NCI-H146 treated with DMSO at 0.1 percent for 48 hours (cell line): ENCODE measurements around the gene TYRP1.

Experiments
- DNase-seq: peaks from one replicate; lab custom pipeline; 2025; ENCODE audit not compliant: unreplicated experiment; lab: John Stamatoyannopoulos, UW

TYRP1 gene

GRCh38 chr9:12730927-12731326 lies 37.7 kb downstream of the TYRP1 start:
- no peak for DNase-seq

- DNase-seq = no peak
Measured at GRCh38 chr9:12732971-12733370, 39.8 kb downstream of the TYRP1 start.

DNA sequence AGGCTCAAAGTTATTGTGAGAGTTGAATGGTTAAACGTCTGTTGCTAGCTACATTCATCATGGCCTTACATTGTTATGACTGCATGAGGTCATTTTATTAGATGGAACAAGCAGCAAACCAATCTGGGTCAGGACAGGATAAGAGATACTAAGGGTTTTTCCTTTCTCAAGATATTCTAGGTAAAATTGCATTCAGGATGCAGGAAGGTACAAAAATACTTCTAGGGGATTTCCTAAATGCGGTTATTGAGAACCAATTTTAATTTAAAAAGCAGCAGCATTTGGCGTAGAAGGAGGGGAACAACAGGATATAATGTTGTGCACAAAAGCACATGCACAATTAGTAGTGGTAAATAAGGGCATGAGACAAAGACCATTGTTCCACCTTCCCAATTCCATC lies 42.5 kb downstream of the TYRP1 start:
- no peak for DNase-seq

GRCh38 chr9:12737871-12738270 lies 44.7 kb downstream of the TYRP1 start:
- DNase-seq = no peak

GRCh38 chr9:12739014-12739652 lies 45.9 kb downstream of the TYRP1 start:
- no peak for DNase-seq

DNA sequence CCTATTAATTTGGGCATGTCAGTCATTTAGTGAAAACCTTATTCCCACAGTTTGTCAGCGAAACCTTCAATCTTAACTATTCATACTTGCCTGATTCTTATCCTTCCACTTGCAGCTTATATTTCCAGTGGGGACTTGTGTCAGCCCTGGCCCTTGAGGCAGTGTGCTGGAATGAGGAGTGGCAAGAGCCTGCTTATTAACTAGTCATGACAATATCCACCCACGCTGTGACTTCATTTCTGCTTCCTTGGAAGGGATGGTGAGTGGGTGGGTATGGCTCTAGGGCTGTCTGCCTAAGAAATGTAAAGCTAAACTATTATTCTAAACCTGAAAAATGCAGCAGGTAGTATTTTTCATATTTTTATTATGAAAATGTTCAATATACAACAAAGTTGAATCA lies 47.7 kb downstream of the TYRP1 start:
- no peak for DNase-seq

DNA sequence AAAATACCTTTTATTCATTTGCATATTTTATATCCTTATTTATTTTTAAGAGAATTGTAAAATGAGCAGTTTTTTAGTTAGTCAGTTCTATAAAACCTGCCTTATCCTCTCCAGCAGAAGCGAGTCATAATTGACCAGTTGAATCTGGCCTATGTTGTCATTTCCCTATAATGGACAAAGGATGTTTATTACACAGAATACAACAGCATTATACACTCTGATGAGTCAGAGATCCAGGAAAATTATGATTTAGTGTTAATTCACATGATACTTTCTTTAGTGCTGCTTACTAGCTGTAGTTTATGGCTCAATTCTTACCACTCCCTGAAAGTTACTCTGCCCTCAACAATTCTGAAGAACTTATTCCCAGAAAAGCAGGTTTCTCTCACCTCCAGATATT lies 54.8 kb downstream of the TYRP1 start:
- no peak for DNase-seq

DNA sequence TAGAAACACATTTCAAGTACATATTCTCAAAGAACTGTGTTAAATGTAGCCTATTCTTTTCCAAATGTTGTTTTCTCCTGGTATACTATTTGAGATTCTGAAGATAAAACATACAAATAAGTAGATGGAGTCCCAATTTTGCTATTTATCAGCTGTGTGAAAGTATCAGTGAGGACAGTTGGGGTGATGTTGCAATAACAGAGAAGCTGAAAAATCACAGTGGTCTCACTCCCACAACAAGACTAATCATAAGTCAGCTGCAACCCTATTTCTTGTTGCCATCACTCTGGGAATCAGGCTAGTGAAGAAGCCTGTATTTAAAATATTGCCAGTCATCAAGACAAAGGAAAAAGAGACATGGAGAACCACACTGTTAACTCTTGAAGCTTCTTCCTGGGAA lies 55.8 kb downstream of the TYRP1 start:
- DNase-seq = no peak

DNA sequence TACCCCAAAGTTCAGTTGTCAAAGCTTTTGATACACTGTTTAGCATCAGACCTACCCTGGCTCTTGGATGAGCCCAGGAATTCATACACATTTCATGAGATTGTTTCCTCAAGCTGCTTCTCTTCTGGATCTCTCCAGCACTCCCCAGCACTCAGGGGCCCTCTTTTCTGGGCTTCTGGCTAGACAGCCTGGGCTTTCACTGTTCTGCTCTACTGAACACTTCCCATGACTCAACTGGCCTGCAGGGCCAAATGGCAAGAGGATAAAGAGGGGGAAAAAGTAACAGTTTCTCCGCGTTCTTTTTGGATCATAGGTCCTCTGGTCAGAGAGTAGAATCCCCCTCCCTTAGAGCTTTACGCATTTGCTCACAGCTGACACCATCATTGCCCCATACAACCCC lies 60.7 kb downstream of the TYRP1 start:
- DNase-seq = no peak

DNA sequence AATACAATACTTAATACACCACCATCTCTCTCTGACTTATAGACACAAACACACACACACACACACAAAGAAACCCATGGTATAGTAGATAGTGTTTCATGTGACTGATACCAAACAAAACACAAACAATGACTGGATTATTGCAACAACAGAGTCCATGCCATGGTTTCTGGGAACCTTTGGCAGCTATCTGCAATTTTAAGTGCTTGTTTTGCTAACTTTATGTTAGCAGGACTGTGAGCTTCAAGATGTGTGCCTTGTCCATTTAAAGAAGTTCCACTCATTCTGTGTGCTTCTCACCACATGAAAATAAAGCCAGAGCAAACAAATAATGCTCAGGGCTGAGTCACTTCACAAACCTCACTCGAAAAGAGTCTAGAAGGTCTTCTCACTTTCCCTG lies 66.6 kb downstream of the TYRP1 start:
- no peak for DNase-seq
